OCI-LY1 (cell line): ENCODE results near the gene LIFR.

ENCODE experiments used
- EZH2 ChIP-seq: fragments of 200-600 bp; sonication (generic), shearing (Covaris generic); IDR thresholded peaks from 2 replicates; pipeline ENCODE4 v1.8.0; 2017; ENCODE audit warnings: borderline replicate concordance, mixed run types, mild to moderate bottlenecking, antibody characterized with exemption, low read length, moderate library complexity, mixed read lengths
- TF ChIP-seq, protein P1 (sequence below): fragments of 200-600 bp; sonication (generic), shearing (Covaris generic); IDR thresholded peaks from 2 replicates; pipeline ENCODE4 v1.5.1; 2017; ENCODE audit warnings: mild to moderate bottlenecking, antibody characterized with exemption, low read length, moderate library complexity, mixed read lengths

DNA sequence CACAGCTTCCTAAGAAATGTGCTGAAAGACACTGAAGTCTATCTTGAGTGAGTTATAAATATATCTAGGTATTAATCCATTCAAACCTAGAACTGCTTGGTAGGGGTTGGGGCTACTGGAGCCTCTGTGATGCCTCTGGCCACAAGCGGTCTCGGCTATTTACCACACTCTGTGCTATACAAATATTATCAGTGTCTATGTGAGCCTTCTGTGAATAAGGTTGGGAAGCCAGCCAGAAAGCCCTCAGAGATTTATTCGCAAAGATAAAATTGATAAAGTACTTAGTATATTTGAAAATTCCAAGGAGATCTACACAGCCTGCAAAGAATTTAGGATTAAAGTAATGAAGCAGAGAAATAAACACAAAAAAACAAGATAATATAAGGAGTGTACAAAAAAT lies 41.4 kb downstream of the LIFR start:
- TF ChIP-seq, protein P1, sequence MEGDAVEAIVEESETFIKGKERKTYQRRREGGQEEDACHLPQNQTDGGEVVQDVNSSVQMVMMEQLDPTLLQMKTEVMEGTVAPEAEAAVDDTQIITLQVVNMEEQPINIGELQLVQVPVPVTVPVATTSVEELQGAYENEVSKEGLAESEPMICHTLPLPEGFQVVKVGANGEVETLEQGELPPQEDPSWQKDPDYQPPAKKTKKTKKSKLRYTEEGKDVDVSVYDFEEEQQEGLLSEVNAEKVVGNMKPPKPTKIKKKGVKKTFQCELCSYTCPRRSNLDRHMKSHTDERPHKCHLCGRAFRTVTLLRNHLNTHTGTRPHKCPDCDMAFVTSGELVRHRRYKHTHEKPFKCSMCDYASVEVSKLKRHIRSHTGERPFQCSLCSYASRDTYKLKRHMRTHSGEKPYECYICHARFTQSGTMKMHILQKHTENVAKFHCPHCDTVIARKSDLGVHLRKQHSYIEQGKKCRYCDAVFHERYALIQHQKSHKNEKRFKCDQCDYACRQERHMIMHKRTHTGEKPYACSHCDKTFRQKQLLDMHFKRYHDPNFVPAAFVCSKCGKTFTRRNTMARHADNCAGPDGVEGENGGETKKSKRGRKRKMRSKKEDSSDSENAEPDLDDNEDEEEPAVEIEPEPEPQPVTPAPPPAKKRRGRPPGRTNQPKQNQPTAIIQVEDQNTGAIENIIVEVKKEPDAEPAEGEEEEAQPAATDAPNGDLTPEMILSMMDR, result no peak
- TF ChIP-seq EZH2, result no peak
